HepG2 (cell line): ENCODE data around the gene STIM1. TPM values are rescaled to one million over a fixed set of nuclear protein-coding genes. Genes with fewer than 3 reads are reported as not detected.

Experiments
- ATAC-seq: fragments of 200-7000 bp; cut with Tn5 transposase; 3 replicates; pipeline ENCODE4 v1.9.1; 2020; ENCODE audit warnings: mild to moderate bottlenecking, moderate library complexity
- BruUV-seq: library from RNA; stranded (reverse); fragments of 400-500 nt; replicated peaks from 2 replicates; lab custom pipeline; 2021; lab: Mats Ljungman, UMichigan
- CTCF ChIA-PET: fragments of 300-600 bp; formaldehyde crosslinking; extraction: SDS; loops from one replicate; lab custom pipeline; 2021; ENCODE audit warnings: low total read pairs, inconsistent platforms, low intra/inter-chr PET ratio; lab: Yijun Ruan, JAX
- POLR2A ChIA-PET: fragments of 350-600 bp; sonication (Branson Sonifier 250); formaldehyde crosslinking; loops from one replicate; lab custom pipeline; 2020; ENCODE audit warnings: antibody characterized with exemption, inconsistent platforms; lab: Yijun Ruan, JAX
- DNase-seq: peaks from one replicate; pipeline ENCODE4 v3.0.0-alpha.2; 2015; ENCODE audit warnings: low spot score
- FAIRE-seq: peaks from 3 replicates; lab custom pipeline; 2011; peaks lifted over from hg19 to GRCh38; lab: Jason Lieb, UNC
- H2AFZ ChIP-seq: one replicate; pipeline ENCODE4 v1.6.1; 2011; ENCODE audit warnings: low read length, inconsistent platforms
- H3K27ac ChIP-seq: fragments of 300-600 bp; 3 replicates; pipeline ENCODE4 v1.8.0; 2011; ENCODE audit warnings: mixed run types, mild to moderate bottlenecking, mixed read lengths, low read length, inconsistent platforms; ENCODE audit not compliant: insufficient read depth; ENCODE audit errors: extremely low read length
- H3K27me3 ChIP-seq, 2 experiments: fragments of 200-600 bp in 1 of 2; 2 replicates in 1 of 2; 3 replicates in 1 of 2; pipeline versions ENCODE4 v1.6.0 to v1.8.0; 2011; ENCODE audit warnings: low read length in 2 of 2, mild to moderate bottlenecking in 2 of 2, moderate library complexity in 2 of 2, inconsistent platforms in 1 of 2; ENCODE audit not compliant: insufficient read depth in 2 of 2, control insufficient read depth in 1 of 2
- H3K36me3 ChIP-seq, 2 experiments: fragments of 200-600 bp in 1 of 2; replicated peaks in 1 of 2; 2 replicates in 1 of 2; 3 replicates in 1 of 2; pipeline versions ENCODE4 v1.5.1 to v1.8.0; 2011; ENCODE audit warnings: low read length in 2 of 2, inconsistent platforms in 1 of 2; ENCODE audit not compliant: insufficient read depth in 2 of 2, control insufficient read depth in 1 of 2
- H3K4me1 ChIP-seq: 2 replicates; pipeline ENCODE4 v1.5.1; 2012; ENCODE audit warnings: low read length, inconsistent platforms; ENCODE audit not compliant: insufficient read depth
- H3K4me2 ChIP-seq: 2 replicates; pipeline ENCODE4 v1.6.0; 2011; ENCODE audit warnings: low read depth, low read length, inconsistent platforms
- H3K4me3 ChIP-seq, 3 experiments: fragments of 200-600 bp in 1 of 3; sonication (generic), shearing (Covaris generic) in 1 of 3; replicated peaks in 1 of 3; 2 replicates each; pipeline ENCODE4 v1.5.1; 2011 to 2016; ENCODE audit warnings: low read length in 3 of 3, inconsistent platforms in 2 of 3, low read depth in 2 of 3, mild to moderate bottlenecking in 2 of 3, control low read depth in 1 of 3, mixed read lengths in 1 of 3; ENCODE audit not compliant: insufficient read depth in 1 of 3
- H3K79me2 ChIP-seq: one replicate; pipeline ENCODE4 v1.6.1; 2011; ENCODE audit warnings: low read length, inconsistent platforms; ENCODE audit not compliant: insufficient read depth
- H3K9ac ChIP-seq: 2 replicates; pipeline ENCODE4 v1.6.0; 2011; ENCODE audit warnings: mild to moderate bottlenecking, low read depth, low read length, inconsistent platforms; ENCODE audit not compliant: insufficient read depth
- H3K9me3 ChIP-seq: 2 replicates; pipeline ENCODE4 v1.5.1; 2012; ENCODE audit warnings: mild to moderate bottlenecking, low read length
- H4K20me1 ChIP-seq: 2 replicates; pipeline ENCODE4 v1.6.0; 2011; ENCODE audit warnings: inconsistent platforms, mild to moderate bottlenecking, low read length, moderate library complexity; ENCODE audit not compliant: insufficient read depth
- ATF7 ChIP-seq, 2 experiments: fragments of 450-650 bp in 1 of 2; sonication (generic) in 1 of 2; formaldehyde crosslinking in 1 of 2; IDR thresholded peaks; 2 replicates each; pipeline versions ENCODE4 v1.4.0 to v1.6.1; 2016 to 2020; ENCODE audit warnings: antibody characterized with exemption in 1 of 2, mild to moderate bottlenecking in 1 of 2, missing genetic modification reagents in 1 of 2
- CCDC6 ChIP-seq: sonication (generic); formaldehyde crosslinking; IDR thresholded peaks from 2 replicates; pipeline ENCODE4 v1.8.1; 2022; ENCODE audit warnings: mild to moderate bottlenecking, missing genetic modification reagents, moderate library complexity
- CEBPB ChIP-seq: IDR thresholded peaks from 2 replicates; pipeline ENCODE4 v1.6.1; 2011; ENCODE audit warnings: low read depth, low read length, improper control_type of control experiment, borderline replicate concordance
- CREBL2 ChIP-seq: sonication (generic); formaldehyde crosslinking; IDR thresholded peaks from 2 replicates; pipeline ENCODE4 v1.8.1; 2023; ENCODE audit warnings: missing genetic modification reagents, mild to moderate bottlenecking, borderline replicate concordance
- GATAD2A ChIP-seq: IDR thresholded peaks from 2 replicates; pipeline ENCODE4 v1.6.1; 2016
- HNF4A ChIP-seq: sonication (generic); formaldehyde crosslinking; IDR thresholded peaks from 2 replicates; pipeline ENCODE4 v1.4.0; 2020; ENCODE audit warnings: missing genetic modification reagents
- HNRNPK ChIP-seq: fragments of 200-400 bp; formaldehyde crosslinking; IDR thresholded peaks from 2 replicates; pipeline ENCODE4 v1.6.1; 2018; ENCODE audit warnings: low read length, low read depth, moderate library complexity, mild to moderate bottlenecking; ENCODE audit not compliant: poor library complexity, severe bottlenecking
- KDM1A ChIP-seq: IDR thresholded peaks from 2 replicates; pipeline ENCODE4 v1.6.1; 2016; ENCODE audit warnings: missing compliant biosample characterization
- MBNL3 ChIP-seq: fragments of 250-450 bp; sonication (Bioruptor Pico); conservative IDR thresholded peaks from 2 replicates; pipeline ENCODE4 v1.8.0; 2022; ENCODE audit warnings: mild to moderate bottlenecking, inconsistent platforms
- MIER3 ChIP-seq: IDR thresholded peaks from 2 replicates; pipeline ENCODE4 v1.6.1; 2016; ENCODE audit warnings: missing compliant biosample characterization, borderline replicate concordance
- POLR2AphosphoS5 ChIP-seq: IDR thresholded peaks from 2 replicates; pipeline ENCODE4 v1.6.1; 2012; ENCODE audit warnings: low read depth, low read length
- RARA ChIP-seq: IDR thresholded peaks from 2 replicates; pipeline ENCODE4 v1.6.1; 2016; ENCODE audit warnings: missing genetic modification reagents, missing compliant biosample characterization
- RFX1 ChIP-seq: fragments of 450-650 bp; IDR thresholded peaks from 2 replicates; pipeline ENCODE4 v1.6.1; 2017
- RXRB ChIP-seq: IDR thresholded peaks from 2 replicates; pipeline ENCODE4 v1.6.1; 2016; ENCODE audit warnings: borderline replicate concordance, missing genetic modification reagents, missing compliant biosample characterization
- SAP130 ChIP-seq: IDR thresholded peaks from 2 replicates; pipeline ENCODE4 v1.6.1; 2016; ENCODE audit warnings: low read depth
- SIX1 ChIP-seq: sonication (generic); formaldehyde crosslinking; IDR thresholded peaks from 2 replicates; pipeline ENCODE4 v1.4.0; 2020; ENCODE audit warnings: missing genetic modification reagents, borderline replicate concordance
- TIGD3 ChIP-seq: sonication (generic); formaldehyde crosslinking; IDR thresholded peaks from 2 replicates; pipeline ENCODE4 v1.5.1; 2020; ENCODE audit warnings: mild to moderate bottlenecking, missing genetic modification reagents, borderline replicate concordance
- XRCC5 ChIP-seq: fragments of 200-400 bp; formaldehyde crosslinking; optimal IDR thresholded peaks from 2 replicates; pipeline ENCODE3; 2017; ENCODE audit warnings: mild to moderate bottlenecking, low read length
- ZIK1 ChIP-seq: sonication (generic); formaldehyde crosslinking; IDR thresholded peaks from 2 replicates; pipeline ENCODE4 v1.5.0; 2020; ENCODE audit warnings: mild to moderate bottlenecking, low read depth, missing genetic modification reagents, borderline replicate concordance
- ZNF468 ChIP-seq: sonication (generic); formaldehyde crosslinking; IDR thresholded peaks from 2 replicates; pipeline ENCODE4 v1.8.0; 2022; ENCODE audit warnings: mild to moderate bottlenecking, moderate library complexity, missing genetic modification reagents
- ZNF564 ChIP-seq: sonication (generic); formaldehyde crosslinking; IDR thresholded peaks from 2 replicates; pipeline ENCODE4 v1.8.1; 2023; ENCODE audit warnings: mild to moderate bottlenecking, missing genetic modification reagents
- ZNF644 ChIP-seq: IDR thresholded peaks from 2 replicates; pipeline ENCODE4 v1.6.1; 2016; ENCODE audit warnings: low read depth
- ZNF709 ChIP-seq: sonication (generic); formaldehyde crosslinking; IDR thresholded peaks from 2 replicates; pipeline ENCODE4 v1.5.0; 2020; ENCODE audit warnings: mild to moderate bottlenecking, missing genetic modification reagents
- ZNF772 ChIP-seq: sonication (generic); formaldehyde crosslinking; IDR thresholded peaks from 2 replicates; pipeline ENCODE4 v1.5.0; 2020; ENCODE audit warnings: mild to moderate bottlenecking, missing genetic modification reagents
- ZSCAN20 ChIP-seq: sonication (generic); formaldehyde crosslinking; IDR thresholded peaks from 2 replicates; pipeline ENCODE4 v1.4.0; 2020; ENCODE audit warnings: missing genetic modification reagents, mild to moderate bottlenecking, borderline replicate concordance
- WGBS: methylation state at CpG from one replicate; pipeline ENCODE4 v1.1.6; 2017; ENCODE audit warnings: low lambda C conversion rate; 5-methylcytosine and 5-hydroxymethylcytosine counted together
- in situ Hi-C: cut with HindIII; loops from 2 replicates; pipeline ENCODE4 v1.10.0; 2017; ENCODE audit warnings: low pct_unique_long_range_greater_than_20kb; ENCODE audit not compliant: extremely low pct_ligation_motif_present
- intact Hi-C: fragments of 100-400 bp; cut with micrococcal nuclease; formaldehyde crosslinking; loops from one replicate; pipeline ENCODE4 v1.10.0; 2022; ENCODE audit not compliant: unreplicated experiment
- polyA plus RNA-seq, 8 experiments: library from polyadenylated mRNA; depleted of rRNA in 3 of 8; stranded (reverse) in 7 of 8; unstranded in 1 of 8; fragments of >200 nt; fragmentation: Illumina TruSeq in 4 of 8; extraction: Trizol in 4 of 8; gene quantifications; 2 replicates each; pipeline versions ENCODE4 v1.2.1 to v1.2.3, GENCODE V29; 2011 to 2016; ENCODE audit warnings: low read depth in 4 of 8, missing spikeins in 1 of 8, mixed read lengths in 1 of 8; ENCODE audit not compliant: insufficient read depth in 1 of 8
- total RNA-seq, 5 experiments: library from RNA; depleted of rRNA; stranded (reverse); fragments of >200 nt; fragmentation: Illumina TruSeq; extraction: Trizol; gene quantifications; 2 replicates each; pipeline ENCODE4 v1.2.3, GENCODE V29; 2016; ENCODE audit warnings: low read depth in 1 of 5

Gene STIM1
- total and polyA plus RNA-seq, 2 of the 13 experiments (the other 11 are each of a cell fraction or from before 2014, with no cell fraction given), result 19.2 to 28.5 TPM

GRCh38 chr11:3880724-3881123 is 25.3 kb downstream of the STIM1 start:
- Histone ChIP-seq H3K9ac (peak overlapping the region; percentile 50), H3K4me1 (peaks cover 59% of the 10 kb centered on the region), H3K27me3 (no peaks in the 10 kb centered on the region), H3K79me2 (peaks cover 72% of the 10 kb centered on the region), H3K27ac (peak overlapping the region; percentile 78), H3K4me3 (peak overlapping the region; percentile 41 to 49 (median 47); a peak in 5 of 6 replicates), H3K9me3 (no peaks in the 10 kb centered on the region), H4K20me1 (no peaks in the 10 kb centered on the region), H3K4me2 (peak overlapping the region; percentile 83), H3K36me3 (no peaks in the 10 kb centered on the region), H2AFZ (no peak overlapping the region)
- ChIA-PET CTCF (no interaction called here), POLR2A (interaction anchor here (0.7 to 2.0 kb wide), 7 partner anchors 10 to 79 kb away, joined by 3 to 20 read pairs (median 3); partner anchors contain the start of gene STIM1)
- FAIRE-seq, result no peak
- BruUV-seq, result no TSS peak
- peak; percentile 65 for DNase-seq
- intact Hi-C loops (loop anchor here (1.0 kb wide), 1 partner anchor 25 kb away; the partner anchor contains the start of gene STIM1), in situ Hi-C loops (no loop called here)
- WGBS, result 21% methylated on average over 3 of the region's 3 CpGs
- ATAC-seq, result peak; percentile 54
- TF ChIP-seq RXRB (CRISPR knock-in tag), result peak; percentile 25; the same call in 1 of the 2 replicates
- TF ChIP-seq XRCC5, result no peak
- TF ChIP-seq ZSCAN20, result no peak
- 0 out of 2 replicates have a peak, but pooled peaks have one; percentile 47 for TF ChIP-seq ZNF644 (CRISPR knock-in tag)
- TF ChIP-seq ZNF564 (CRISPR knock-in tag), result no peak
- TF ChIP-seq ATF7 (IDR thresholded peaks at IDR 0.05), result no peak
- TF ChIP-seq ATF7 (CRISPR knock-in tag; IDR thresholded peaks at IDR 0.05), result no peak
- TF ChIP-seq CEBPB, result no peak
- TF ChIP-seq SAP130 (CRISPR knock-in tag), result peak; percentile 30; the same call in 1 of the 2 replicates
- no peak for TF ChIP-seq ZNF709 (CRISPR knock-in tag)
- no peak for TF ChIP-seq CREBL2 (CRISPR knock-in tag)
- no peak for TF ChIP-seq ZNF772 (CRISPR knock-in tag)
- no peak for TF ChIP-seq SIX1
- TF ChIP-seq ZIK1 (CRISPR knock-in tag), result no peak
- no peak for TF ChIP-seq ZNF468 (CRISPR knock-in tag)
- TF ChIP-seq HNRNPK, result peak; percentile 14
- no peak for TF ChIP-seq MBNL3 (CRISPR knock-in tag)
- peak; percentile 19; the same call in 1 of the 2 replicates for TF ChIP-seq POLR2AphosphoS5
- TF ChIP-seq HNF4A, result peak; percentile 40; the same call in 1 of the 2 replicates
- no peak for TF ChIP-seq KDM1A (CRISPR knock-in tag)
- TF ChIP-seq RARA (CRISPR knock-in tag), result peak; percentile 21; the same call in 1 of the 2 replicates
- TF ChIP-seq CCDC6 (CRISPR knock-in tag), result no peak
- TF ChIP-seq TIGD3 (CRISPR knock-in tag), result no peak
- no peak for TF ChIP-seq RFX1
- TF ChIP-seq GATAD2A (CRISPR knock-in tag), result no peak
- no peak for TF ChIP-seq MIER3 (CRISPR knock-in tag)
